SKM-1 treated with dmso at 0.1 percent for 144 hours (cell line): ENCODE data around the gene FXYD3.

Source experiments
- DNase-seq: peaks from one replicate; lab custom pipeline; 2025; ENCODE audit not compliant: unreplicated experiment; lab: John Stamatoyannopoulos, UW

The FXYD3 gene

GRCh38 chr19:35157431-35157830 is 41.8 kb downstream of the FXYD3 start:
- DNase-seq = no peak

DNA sequence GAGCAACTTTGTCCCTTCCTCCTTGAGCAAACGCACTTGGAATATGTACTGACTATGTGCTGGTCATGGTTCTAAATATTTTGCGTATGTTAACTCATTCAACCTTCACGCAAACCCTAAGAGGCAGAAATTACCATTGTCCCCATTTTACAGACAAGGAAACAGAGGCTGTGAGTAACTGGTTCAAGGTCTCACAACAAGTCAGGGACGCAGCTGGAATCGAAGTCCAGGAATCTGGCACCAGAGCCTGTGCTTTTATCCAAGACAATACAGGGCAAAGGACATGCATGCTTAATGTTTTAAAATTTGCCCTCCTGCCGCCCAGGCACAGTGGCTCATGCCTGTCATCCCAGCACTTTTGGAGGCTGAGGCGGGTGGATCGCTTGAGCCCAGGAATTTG is 44.0 kb downstream of the FXYD3 start:
- DNase-seq = no peak

DNA sequence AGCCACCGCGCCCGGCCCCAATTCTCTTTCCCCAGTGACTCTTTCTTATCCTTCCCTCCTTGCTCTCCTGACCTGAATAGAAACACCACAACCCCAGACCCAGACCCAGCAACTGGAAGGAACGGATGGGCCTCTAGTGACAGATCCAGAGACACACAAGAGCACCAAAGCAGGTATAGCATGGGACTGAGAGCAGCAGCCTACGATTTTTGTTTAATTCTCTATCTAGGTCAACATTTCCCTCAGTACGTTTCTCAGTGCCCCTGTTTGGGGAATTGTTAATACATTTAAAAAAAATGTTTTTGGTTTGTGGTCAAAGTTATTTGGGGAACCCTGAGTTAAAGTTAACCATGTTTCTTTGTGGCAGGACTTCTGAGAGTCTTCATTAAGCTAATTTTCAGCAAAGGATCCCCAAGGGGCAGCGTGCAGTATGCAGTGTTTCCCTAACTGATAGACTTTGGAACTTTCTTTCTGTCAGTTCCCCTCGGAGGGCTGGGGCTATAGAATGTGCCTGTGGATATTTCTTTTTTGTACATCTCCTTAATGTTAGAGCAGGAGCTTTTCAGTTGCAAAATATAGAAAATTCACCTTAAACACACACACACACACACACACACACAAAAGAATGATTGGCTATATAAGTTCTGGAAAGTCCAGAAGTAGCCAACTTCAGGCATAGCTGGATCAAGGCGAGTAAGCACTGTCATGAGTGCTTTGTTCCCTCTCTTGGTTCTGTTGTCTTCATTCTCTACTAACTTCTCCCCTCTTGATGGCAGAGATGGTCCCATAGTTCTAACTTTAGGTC is 45.2 kb downstream of the FXYD3 start:
- no peak for DNase-seq

DNA sequence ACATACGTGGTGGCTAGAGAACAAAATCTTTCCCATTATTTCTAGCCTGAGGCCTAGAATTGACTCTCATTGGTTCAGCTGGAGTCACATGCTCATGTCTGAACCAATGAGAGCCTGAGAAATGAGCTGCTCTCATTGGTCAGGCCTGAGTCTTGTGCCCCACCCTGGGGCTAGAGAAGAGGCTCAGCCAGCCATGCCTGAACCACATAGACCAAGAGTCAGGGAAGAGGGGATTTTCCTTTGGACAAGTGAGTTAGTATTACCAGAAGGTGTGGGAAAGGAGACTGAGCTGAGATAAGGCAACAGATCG is 45.8 kb downstream of the FXYD3 start:
- no peak for DNase-seq

- DNase-seq = no peak
Observed at GRCh38 chr19:35162471-35163326, 47.1 kb downstream of the FXYD3 start.

- no peak for DNase-seq
Observed at GRCh38 chr19:35164418-35164817, 48.8 kb downstream of the FXYD3 start.

- no peak for DNase-seq
Observed at GRCh38 chr19:35165200-35166058, 49.8 kb downstream of the FXYD3 start.

- DNase-seq = no peak
Observed at GRCh38 chr19:35166100-35167063, 50.8 kb downstream of the FXYD3 start.

GRCh38 chr19:35167251-35168119 is 51.9 kb downstream of the FXYD3 start:
- no peak for DNase-seq

DNA sequence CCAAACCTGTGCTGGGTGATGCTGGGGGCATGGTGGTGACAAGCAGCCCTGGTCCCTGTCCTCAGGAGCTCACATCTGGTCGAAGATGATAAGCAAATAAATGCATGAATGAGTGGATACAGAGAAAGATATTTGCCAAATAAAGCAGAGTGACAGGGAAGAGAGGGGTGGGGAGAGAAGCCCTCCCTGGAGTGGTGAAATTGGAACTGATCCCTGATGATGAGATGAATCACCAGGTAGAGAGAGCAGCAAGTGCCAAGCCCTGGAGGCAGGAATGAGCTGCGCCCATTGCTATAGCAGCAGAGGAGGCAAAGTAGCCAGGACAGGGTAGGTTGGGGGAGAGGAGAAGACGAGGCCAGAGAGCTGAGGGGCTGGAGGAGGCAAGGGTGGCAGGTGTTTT is 52.6 kb downstream of the FXYD3 start:
- no peak for DNase-seq

GRCh38 chr19:35169221-35169995 is 53.8 kb downstream of the FXYD3 start:
- DNase-seq = no peak

GRCh38 chr19:35170359-35171061 is 54.9 kb downstream of the FXYD3 start:
- peak; percentile 26 for DNase-seq

GRCh38 chr19:35171730-35172129 is 56.1 kb downstream of the FXYD3 start:
- DNase-seq = no peak
